Measurements from ENCODE around the gene ANKRD9.
"Not testable (repeated sequence)": the region's sequence is repeated elsewhere in the genome, so short reads cannot be mapped to it uniquely, and the experiment has no call there.

ANKRD9 gene

DNA sequence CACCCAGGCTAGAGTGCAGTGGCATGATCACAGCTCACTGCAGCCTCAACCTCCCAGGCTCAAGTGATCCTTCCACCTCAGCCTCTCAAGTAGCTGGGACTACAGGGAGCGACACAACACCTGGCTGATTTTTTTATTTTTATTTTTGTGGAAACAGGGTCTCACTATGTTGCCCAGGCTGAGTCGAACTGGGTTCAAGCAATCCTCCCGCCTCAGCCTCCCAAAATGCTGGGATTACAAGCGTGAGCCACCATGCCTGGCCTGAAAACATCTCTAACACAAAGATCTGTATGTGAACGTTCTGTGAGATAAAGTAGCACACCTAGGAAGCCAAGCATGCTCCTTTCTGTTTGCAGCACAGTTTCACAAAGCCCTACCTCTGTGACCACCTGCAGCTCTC lies 10.1 kb upstream of the ANKRD9 start:
- H3K36me3 ChIP-seq (ENCODE audit: control insufficient read depth, insufficient read depth, low read length); H3K4me3 ChIP-seq (ENCODE audit: low read length); H3K27ac ChIP-seq (ENCODE audit: low read length); H3K27me3 ChIP-seq (ENCODE audit: control insufficient read depth, insufficient read depth, low read length); H3K9me3 ChIP-seq (ENCODE audit: control insufficient read depth, insufficient read depth, low read length); H3K4me1 ChIP-seq (ENCODE audit: control insufficient read depth, insufficient read depth, low read length); DNase-seq (ENCODE audit: low read depth, low spot score): not testable (repeated sequence)
- WGBS (ENCODE audit: insufficient coverage, insufficient read length): no CpG with 5 or more reads among the region's 5 CpGs

DNA sequence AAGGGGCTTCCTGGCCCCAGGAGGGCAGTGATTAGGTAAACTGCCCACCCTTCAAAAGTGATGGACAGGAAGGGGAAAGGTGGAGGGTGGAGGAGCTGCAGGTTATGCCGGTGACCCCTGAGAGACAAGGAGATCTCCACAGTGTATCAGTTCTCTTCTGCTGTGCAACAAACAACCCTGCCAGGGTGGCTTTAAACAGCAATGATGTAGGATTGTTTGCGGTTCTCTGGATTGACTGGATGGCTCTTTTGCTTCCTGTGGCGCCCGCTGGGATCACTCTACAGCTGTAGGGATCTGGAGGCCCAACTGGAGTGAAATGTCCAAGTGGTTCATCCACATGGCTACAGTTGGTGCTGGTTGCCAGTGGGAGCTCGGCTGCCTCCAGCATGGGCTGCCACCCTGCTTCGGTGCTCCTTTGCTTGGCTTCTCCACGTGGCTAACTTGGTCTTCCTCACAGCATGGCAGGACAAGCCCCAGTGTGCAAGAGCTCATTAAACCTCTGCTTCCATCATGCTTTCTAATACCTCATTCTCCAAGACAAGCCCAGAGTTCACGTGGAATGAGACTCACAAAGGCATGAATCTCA lies 8.6 kb upstream of the ANKRD9 start:
- no CpG with 5 or more reads among the region's 8 CpGs for WGBS (ENCODE audit: insufficient coverage, insufficient read length)
- Histone ChIP-seq H3K27me3 (ENCODE audit: control insufficient read depth, insufficient read depth, low read length) (no peaks in the 10 kb centered on the region), H3K4me1 (ENCODE audit: control insufficient read depth, insufficient read depth, low read length) (peaks cover 3% of the 10 kb centered on the region; the same call in 1 of the 2 replicates), H3K27ac (ENCODE audit: low read length) (no peak overlapping the region), H3K9me3 (ENCODE audit: control insufficient read depth, insufficient read depth, low read length) (no peaks in the 10 kb centered on the region), H3K4me3 (ENCODE audit: low read length) (no peak overlapping the region), H3K36me3 (ENCODE audit: control insufficient read depth, insufficient read depth, low read length) (no peaks in the 10 kb centered on the region)
- DNase-seq (ENCODE audit: low read depth, low spot score): no peak

DNA sequence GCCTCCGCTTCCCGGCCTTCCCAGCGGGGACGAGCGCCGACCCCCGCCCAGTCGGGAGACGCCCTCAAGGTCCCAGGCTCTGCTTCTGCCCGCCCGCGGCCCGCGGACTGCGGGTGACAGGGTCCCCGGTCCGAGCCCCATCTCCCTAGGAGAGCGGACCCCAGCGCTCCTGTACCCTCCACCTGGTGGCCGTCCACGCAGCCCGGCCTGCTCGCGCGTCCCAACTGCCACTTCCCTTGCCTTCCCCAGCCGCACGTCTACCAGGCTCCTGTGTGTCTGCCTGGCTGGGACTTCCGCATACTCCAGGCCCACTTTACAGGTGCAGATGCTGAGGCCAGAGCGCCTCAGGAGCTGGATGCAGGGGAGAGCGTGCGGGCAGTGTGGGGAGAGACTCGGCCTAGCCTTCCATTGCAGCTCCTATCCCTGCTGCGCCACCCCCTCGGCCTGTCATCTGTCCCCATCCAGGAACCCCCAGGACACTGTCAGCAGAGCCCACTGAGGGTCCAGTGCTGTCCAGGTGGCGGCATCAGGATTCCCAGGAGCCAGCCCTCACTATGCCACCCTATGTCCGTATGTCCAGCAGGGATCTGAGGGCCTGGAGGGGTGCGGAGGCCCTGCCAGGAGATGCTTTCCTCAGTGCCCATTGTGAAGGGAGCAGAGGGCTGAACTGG lies 8.0 kb upstream of the ANKRD9 start:
- H3K27me3 ChIP-seq (ENCODE audit: control insufficient read depth, insufficient read depth, low read length): no peaks in the 10 kb centered on the region
- no peaks in the 10 kb centered on the region for H3K9me3 ChIP-seq (ENCODE audit: control insufficient read depth, insufficient read depth, low read length)
- H3K27ac ChIP-seq (ENCODE audit: low read length): no peak overlapping the region
- DNase-seq (ENCODE audit: low read depth, low spot score): no peak
- H3K4me1 ChIP-seq (ENCODE audit: control insufficient read depth, insufficient read depth, low read length): peaks cover 3% of the 10 kb centered on the region; the same call in 1 of the 2 replicates
- peak overlapping the region; percentile 62 for H3K4me3 ChIP-seq (ENCODE audit: low read length)
- H3K36me3 ChIP-seq (ENCODE audit: control insufficient read depth, insufficient read depth, low read length): no peaks in the 10 kb centered on the region
- WGBS (ENCODE audit: insufficient coverage, insufficient read length): no CpG with 5 or more reads among the region's 37 CpGs

DNA sequence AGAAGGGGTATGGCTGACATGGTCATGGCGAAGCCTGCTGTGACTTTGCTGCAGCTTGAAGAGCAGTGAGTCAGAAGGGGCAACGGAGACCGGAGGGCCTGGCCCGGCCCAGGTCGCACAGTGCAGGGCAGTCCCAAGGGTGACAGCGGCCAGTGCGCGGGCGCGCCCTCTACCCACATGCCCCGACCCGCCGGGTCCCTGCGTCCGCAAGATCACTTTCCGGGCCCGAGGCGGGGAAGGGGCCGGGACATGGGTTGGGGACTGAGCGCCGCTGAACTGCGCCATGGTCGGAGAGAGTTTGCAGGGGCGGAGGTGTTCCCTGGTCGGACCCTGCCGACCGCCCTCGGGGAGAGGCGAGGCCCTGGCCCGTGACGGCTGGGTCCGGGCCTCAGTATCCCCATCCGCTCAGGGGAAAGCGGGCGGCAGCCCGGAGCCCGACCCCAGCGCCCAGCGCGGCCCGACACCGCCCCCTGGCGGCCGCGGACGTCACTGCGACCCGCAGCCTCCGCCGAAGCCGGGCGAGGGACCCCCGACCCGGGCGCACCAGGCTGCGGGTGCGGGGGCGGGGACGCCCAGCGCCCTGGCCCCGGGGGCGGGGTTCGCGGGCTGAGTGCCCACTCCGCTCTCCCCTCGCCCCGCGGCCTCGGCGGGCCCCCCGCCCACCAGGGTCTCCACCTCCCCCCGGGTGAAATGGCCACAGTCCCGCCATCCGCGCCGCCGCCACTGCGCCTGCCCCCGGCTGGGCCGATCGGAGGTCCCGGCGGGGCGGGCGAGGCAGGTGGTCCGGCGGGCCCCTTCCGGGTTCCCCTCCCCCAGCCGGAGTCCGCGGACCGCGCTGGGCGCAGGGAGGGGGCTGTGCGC lies 7.2 kb upstream of the ANKRD9 start:
- no peaks in the 10 kb centered on the region for H3K36me3 ChIP-seq (ENCODE audit: control insufficient read depth, insufficient read depth, low read length)
- H3K27me3 ChIP-seq (ENCODE audit: control insufficient read depth, insufficient read depth, low read length): no peaks in the 10 kb centered on the region
- H3K27ac ChIP-seq (ENCODE audit: low read length): no peak overlapping the region
- WGBS (ENCODE audit: insufficient coverage, insufficient read length): no CpG with 5 or more reads among the region's 95 CpGs
- H3K9me3 ChIP-seq (ENCODE audit: control insufficient read depth, insufficient read depth, low read length): no peaks in the 10 kb centered on the region
- peaks cover 3% of the 10 kb centered on the region; the same call in 1 of the 2 replicates for H3K4me1 ChIP-seq (ENCODE audit: control insufficient read depth, insufficient read depth, low read length)
- H3K4me3 ChIP-seq (ENCODE audit: low read length): peak overlapping the region; percentile 62
- DNase-seq (ENCODE audit: low read depth, low spot score): no peak

DNA sequence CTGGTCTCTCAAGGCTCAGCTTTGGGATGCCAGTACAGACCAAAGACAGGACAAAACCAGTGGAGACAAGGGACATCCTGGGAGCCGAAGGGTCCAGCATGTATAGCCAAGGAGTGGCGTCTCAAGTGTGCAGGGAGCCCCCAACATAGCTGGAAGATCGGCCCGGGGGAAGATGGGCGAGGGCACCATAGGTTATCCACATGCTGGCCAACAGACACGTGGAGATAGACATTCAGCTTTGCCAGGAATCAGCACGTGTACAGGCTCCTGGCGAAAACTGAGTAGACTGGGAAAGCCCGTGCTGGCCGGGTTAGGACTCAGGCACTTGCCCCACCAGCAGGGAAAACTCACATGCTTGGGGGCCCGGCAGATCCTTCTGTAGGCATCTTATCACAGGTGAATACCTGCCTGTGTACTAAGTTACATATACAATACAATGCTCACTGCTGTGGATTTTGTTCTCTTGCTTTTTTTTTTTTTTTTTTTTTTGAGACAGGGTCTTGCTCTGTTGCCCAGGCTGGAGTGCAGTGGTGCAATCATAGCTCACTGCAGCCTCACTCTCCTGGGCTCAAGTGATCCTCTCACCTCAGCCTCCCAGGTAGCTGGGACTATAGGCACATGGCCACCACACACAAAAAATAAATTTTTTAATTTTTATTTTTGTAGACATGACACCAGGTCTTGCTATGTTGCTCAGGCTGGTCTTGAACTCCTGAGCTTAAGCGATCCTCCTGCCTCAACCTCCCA lies 5.6 kb upstream of the ANKRD9 start:
- DNase-seq (ENCODE audit: low read depth, low spot score): no peak
- WGBS (ENCODE audit: insufficient coverage, insufficient read length): no CpG with 5 or more reads among the region's 12 CpGs
- Histone ChIP-seq H3K4me3 (ENCODE audit: low read length) (no peak overlapping the region), H3K36me3 (ENCODE audit: control insufficient read depth, insufficient read depth, low read length) (no peaks in the 10 kb centered on the region), H3K27me3 (ENCODE audit: control insufficient read depth, insufficient read depth, low read length) (no peaks in the 10 kb centered on the region), H3K27ac (ENCODE audit: low read length) (no peak overlapping the region), H3K9me3 (ENCODE audit: control insufficient read depth, insufficient read depth, low read length) (no peaks in the 10 kb centered on the region), H3K4me1 (ENCODE audit: control insufficient read depth, insufficient read depth, low read length) (peaks cover 6% of the 10 kb centered on the region; the same call in 1 of the 2 replicates)

DNA sequence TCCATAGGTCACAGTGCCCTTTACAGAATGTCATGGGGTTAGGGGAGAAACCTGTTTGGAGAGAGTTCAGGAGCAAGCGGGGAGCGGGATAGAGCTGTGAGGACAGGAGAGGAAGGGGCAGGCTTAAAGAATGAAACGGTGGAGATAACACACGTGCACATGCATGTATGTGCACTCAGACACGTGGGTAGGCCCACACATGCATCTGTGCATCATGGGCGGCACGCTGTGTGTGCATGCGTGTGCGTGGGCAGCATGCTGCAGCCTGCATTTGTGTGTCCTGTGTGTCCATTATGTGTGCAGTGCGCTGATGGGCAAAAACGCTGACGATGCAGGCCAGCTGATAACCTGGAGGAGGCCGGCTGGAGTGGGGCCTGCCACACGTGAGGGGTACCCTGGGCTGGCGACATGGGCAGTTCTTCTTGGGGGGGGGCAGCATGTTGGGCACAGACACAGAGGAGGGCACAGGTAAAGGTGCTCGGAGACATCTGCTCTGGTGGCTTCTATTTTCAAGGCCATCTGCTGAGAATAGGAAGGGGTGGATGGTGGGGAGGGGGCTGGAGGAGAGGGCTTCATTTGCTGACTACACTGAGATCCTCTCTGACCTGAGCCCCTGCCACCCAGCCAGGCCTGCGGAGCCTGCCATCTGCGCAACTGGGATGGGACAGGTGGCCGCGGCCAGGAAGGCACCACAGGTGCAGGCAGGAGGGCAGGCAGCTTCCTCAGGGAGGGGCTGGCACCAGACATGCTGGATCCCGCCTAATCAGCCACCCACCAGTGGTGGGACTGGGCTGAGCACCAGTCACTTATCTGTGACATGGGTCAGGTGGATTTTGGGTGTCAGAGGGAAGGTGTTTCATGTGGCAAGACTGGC lies 4.6 kb upstream of the ANKRD9 start:
- peaks cover 6% of the 10 kb centered on the region; the same call in 1 of the 2 replicates for H3K4me1 ChIP-seq (ENCODE audit: control insufficient read depth, insufficient read depth, low read length)
- H3K27ac ChIP-seq (ENCODE audit: low read length): no peak overlapping the region
- no peak overlapping the region for H3K4me3 ChIP-seq (ENCODE audit: low read length)
- no CpG with 5 or more reads among the region's 21 CpGs for WGBS (ENCODE audit: insufficient coverage, insufficient read length)
- no peaks in the 10 kb centered on the region for H3K27me3 ChIP-seq (ENCODE audit: control insufficient read depth, insufficient read depth, low read length)
- no peaks in the 10 kb centered on the region for H3K36me3 ChIP-seq (ENCODE audit: control insufficient read depth, insufficient read depth, low read length)
- no peaks in the 10 kb centered on the region for H3K9me3 ChIP-seq (ENCODE audit: control insufficient read depth, insufficient read depth, low read length)
- no peak for DNase-seq (ENCODE audit: low read depth, low spot score)

DNA sequence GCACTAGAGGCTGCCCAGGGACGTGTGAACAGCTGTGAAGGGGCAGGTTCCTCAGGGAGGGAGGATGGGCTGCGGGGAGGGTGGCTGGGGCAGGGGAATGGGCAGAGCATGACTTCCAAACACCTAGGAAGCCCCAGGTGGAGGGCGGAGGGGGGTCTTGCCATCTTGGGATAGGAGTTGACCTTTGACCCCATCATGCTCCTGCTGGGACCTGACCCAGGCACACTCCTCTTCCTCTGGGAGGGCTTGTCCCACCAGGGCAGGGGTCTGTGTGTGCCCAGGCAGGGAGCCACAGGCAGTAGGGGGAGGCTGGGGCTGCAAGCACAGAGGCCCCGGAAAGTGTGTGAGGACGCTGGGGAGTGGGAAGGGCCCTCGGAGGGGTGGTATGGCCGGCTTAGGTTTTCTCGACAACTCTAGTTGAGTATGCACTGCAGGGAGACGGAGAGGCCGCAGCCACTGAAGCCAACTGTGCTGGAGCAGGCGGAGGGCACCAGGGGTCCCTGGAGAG lies 3.3 kb upstream of the ANKRD9 start:
- WGBS (ENCODE audit: insufficient coverage, insufficient read length): no CpG with 5 or more reads among the region's 11 CpGs

DNA sequence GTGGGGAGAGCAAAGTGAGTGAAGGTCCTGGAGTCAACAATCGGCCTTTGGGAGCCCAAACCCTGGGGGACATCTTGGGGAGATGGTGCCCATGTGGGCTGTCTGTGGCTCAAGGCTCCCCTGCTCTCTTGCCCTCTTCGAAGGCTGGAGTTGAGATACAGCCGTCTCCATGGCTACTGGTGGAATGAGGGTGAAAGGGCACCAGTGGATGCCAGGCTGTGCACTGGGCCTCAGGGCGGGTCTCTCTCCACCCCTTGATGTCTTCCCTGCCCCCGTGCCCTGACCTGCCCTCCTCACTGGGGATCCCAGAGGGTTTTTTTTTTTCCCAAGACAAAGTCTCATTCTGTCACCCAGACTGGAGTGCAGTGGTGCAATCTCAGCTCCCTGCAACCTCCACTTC lies 2.0 kb upstream of the ANKRD9 start:
- no peaks in the 10 kb centered on the region for H3K27me3 ChIP-seq (ENCODE audit: control insufficient read depth, insufficient read depth, low read length)
- no peak for DNase-seq (ENCODE audit: low read depth, low spot score)
- H3K27ac ChIP-seq (ENCODE audit: low read length): no peak overlapping the region
- H3K4me3 ChIP-seq (ENCODE audit: low read length): no peak overlapping the region
- H3K4me1 ChIP-seq (ENCODE audit: control insufficient read depth, insufficient read depth, low read length): peaks cover 4% of the 10 kb centered on the region; the same call in 1 of the 2 replicates
- H3K36me3 ChIP-seq (ENCODE audit: control insufficient read depth, insufficient read depth, low read length): peaks cover 10% of the 10 kb centered on the region
- WGBS (ENCODE audit: insufficient coverage, insufficient read length): no CpG with 5 or more reads among the region's 5 CpGs
- no peaks in the 10 kb centered on the region for H3K9me3 ChIP-seq (ENCODE audit: control insufficient read depth, insufficient read depth, low read length)

More for the DNA sequence above, 3.3 kb upstream of the ANKRD9 start:
- DNase-seq (ENCODE audit: low read depth, low spot score): no peak
- no peak overlapping the region for H3K4me3 ChIP-seq (ENCODE audit: low read length)
- H3K9me3 ChIP-seq (ENCODE audit: control insufficient read depth, insufficient read depth, low read length): no peaks in the 10 kb centered on the region
- no peaks in the 10 kb centered on the region for H3K36me3 ChIP-seq (ENCODE audit: control insufficient read depth, insufficient read depth, low read length)
- no peak overlapping the region for H3K27ac ChIP-seq (ENCODE audit: low read length)
- peaks cover 6% of the 10 kb centered on the region; the same call in 1 of the 2 replicates for H3K4me1 ChIP-seq (ENCODE audit: control insufficient read depth, insufficient read depth, low read length)
- H3K27me3 ChIP-seq (ENCODE audit: control insufficient read depth, insufficient read depth, low read length): no peaks in the 10 kb centered on the region

DNA sequence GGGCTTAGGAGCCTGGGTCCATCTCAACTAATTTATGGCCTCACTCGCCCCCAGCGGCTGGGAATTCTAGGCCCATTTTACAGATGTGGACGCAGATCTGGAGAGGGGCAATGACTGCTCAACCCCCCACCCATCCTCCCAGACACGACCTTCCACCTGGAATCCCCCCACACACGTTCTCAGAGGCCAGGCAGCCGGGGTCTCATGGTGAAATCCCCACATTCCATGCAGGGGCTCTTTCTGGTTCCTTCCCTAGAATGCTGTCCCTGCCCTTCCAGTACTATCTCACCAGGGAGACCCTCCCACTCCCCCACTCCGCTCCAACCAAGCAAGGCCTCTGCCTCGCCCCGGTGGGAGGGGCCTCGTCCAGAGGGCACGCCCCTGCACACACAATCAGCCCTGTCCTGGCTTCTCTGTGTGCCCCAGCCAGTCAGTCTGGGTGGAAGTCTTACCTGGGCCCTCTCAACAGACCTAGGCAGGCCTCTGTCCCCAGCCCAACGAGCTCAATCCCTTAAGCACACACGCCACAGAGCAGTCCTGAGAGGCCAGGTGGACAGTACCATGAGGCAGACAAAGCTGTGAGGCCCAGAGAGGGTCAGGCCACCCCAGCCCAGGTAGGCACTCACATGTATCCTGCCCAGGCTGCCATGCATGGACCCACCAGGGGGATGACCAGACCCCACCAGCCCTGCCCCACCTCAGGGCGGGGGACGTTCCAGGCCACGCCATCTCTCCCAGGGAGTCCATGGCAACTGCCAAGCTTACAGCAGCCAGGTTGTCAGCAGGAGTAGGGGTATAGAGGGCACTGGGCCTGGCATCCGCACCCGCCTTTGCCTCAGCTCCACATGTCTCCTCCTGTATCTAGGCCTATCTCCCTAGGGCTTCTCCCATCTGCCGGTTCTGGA lies 1.3 kb upstream of the ANKRD9 start:
- no peaks in the 10 kb centered on the region for H3K27me3 ChIP-seq (ENCODE audit: control insufficient read depth, insufficient read depth, low read length)
- no CpG with 5 or more reads among the region's 19 CpGs for WGBS (ENCODE audit: insufficient coverage, insufficient read length)
- no peaks in the 10 kb centered on the region for H3K9me3 ChIP-seq (ENCODE audit: control insufficient read depth, insufficient read depth, low read length)
- no peak overlapping the region for H3K27ac ChIP-seq (ENCODE audit: low read length)
- DNase-seq (ENCODE audit: low read depth, low spot score): peak; percentile 85
- H3K36me3 ChIP-seq (ENCODE audit: control insufficient read depth, insufficient read depth, low read length): peaks cover 14% of the 10 kb centered on the region
- peak overlapping the region; percentile 62; the same call in 1 of the 2 replicates for H3K4me3 ChIP-seq (ENCODE audit: low read length)
- H3K4me1 ChIP-seq (ENCODE audit: control insufficient read depth, insufficient read depth, low read length): peaks cover 3% of the 10 kb centered on the region; the same call in 1 of the 2 replicates

Measured in iPS DF 6.9 (cell line).